HG03442 (cell line): ENCODE results near the gene CFAP298.

Source experiments
- ATAC-seq: cut with Tn5 transposase; IDR thresholded peaks from one replicate; pipeline ENCODE4 v1.9.1; 2021; ENCODE audit warnings: mild to moderate bottlenecking, moderate library complexity; ENCODE audit not compliant: unreplicated experiment

The CFAP298 gene

DNA sequence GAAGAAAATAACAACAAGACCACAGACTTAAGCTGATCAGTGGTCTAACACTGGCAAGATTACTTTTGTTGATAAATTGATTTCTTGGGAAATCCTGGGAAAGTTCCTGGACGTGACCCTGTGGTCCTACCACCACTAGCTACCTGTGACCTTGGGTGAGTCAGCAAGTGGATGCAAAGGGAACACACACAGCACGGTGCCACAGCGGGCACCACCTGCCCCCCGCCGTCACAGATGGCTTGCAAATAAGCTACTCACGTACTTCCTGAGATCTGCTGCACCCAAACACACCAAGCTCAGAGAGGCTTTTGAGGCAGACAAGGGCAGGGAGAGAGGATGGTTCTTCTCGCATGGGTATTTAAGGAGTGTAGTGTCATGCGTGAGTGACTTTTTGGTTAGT, 12.7 kb downstream of the CFAP298 start:
- no peak for ATAC-seq

DNA sequence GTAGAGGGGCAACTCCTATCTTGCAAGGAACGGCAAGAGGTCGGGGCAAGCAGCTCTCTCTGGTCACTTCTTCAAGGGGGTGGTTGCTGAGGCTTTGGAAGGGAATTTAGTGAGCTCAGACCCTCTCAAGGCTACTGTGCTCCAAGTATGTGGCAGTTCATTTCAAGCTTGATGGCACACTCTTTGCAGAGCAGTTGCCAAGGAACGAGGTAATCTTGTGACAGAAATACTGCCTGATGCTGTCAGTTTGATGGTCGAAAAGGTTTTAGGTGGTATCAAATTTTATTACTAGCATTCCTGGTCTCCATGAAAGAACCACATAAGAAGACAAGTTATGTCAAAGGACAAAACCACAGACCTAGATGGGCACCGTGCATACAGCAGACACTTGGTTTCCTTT, 13.1 kb downstream of the CFAP298 start:
- no peak for ATAC-seq

DNA sequence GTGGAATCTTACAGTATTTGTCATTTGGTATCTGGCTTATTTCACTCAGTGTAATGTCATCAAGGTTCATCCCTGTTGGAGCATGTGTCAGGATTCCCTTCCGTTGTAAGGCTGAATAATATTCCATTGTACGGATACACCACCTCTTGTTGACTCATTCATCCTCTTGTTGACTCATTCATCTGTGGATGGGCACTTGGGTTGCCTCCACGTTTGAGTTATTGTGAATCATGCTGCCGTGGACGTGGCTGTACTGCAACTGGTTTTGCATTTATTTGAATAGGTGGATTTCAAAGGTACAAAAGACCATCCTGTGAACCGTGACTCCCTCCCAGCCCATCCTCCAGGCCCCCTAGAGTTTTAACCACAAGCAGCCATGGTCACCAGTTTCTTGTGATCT, 15.0 kb downstream of the CFAP298 start:
- ATAC-seq: no peak

DNA sequence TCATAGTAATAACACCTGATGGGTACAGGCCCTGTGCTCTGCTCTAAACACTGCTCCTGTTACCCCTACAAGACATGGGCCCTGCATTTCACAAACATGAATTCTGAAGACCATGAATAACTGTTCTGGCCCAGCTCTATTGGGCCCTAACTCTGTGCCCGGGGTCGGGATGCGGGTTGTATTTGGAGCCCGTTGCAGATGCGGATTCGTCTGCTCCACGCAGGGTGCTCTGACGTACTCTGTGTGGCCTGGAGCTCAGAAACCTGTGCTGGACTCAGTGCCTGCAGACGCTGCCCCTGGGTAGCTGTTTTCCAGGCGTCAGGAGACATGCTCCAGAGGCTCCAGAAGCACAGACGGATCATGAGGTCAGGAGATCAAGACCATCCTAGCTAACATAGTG, 16.7 kb downstream of the CFAP298 start:
- no peak for ATAC-seq

DNA sequence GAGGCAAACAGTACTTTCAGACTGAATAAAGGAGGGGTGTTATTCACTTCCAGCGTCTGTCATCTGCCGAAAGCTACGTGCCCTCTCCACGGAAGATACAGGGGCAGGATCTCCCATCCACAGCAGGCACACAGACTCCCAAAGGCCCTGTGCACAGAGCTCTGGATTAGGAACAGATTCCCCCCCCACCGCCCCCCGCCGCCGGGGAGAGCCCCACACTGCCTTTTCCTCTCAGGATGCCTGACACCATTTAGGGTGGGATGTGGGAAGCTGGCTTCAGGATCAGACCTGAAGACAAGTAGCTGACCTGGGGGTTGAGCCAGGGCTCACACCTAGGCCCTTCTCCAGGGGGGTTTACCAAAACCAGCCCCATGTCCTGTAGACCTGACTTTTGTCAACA, 18.5 kb downstream of the CFAP298 start:
- no peak for ATAC-seq

DNA sequence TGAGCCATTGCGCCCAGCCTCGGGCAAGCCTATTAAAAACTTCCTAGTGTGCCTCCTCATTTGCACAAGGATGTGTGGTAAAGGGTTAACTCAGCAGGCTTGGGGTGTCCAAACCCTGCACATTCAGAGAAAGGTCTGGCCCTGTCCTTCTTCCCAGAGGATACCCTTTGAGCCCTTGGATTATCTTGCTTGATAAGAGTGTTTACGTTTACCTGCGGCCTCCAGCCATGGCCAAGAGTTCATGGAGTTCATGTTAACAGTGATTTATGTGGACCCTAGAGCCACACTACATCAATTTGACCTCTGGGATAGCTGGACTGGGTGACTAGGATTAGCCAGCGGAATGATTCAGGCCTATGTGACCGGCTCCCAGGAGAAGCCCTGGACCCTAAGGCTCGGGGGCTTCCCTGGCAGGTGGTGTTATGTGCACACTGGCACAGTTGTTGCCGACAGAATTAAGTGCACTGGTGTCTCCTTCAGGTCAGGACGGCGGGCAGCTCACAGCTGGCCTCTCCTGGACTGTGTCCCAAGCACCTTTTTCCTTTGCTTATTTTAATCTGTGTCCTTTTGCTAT, 19.2 kb downstream of the CFAP298 start:
- no peak for ATAC-seq

DNA sequence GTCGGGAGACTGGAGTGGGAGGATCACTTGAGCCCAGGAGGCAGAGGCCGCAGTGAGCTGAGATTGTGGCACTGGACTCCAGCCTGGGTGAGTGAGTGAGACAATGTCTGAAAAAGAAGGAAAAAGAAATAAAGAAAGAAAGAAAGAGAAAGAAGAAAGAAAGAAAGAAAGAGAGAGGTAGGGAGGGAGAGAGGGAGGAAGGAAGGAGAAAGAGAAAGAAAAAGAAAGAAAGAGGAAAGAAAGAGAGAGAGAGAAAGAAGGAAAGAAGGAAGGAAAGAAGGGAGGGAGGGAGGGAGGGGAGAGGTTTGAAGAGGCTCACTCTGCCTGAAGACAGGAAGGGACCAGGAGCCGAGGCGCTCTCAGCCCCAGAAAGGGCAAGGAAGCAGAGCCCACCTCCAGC, 22.0 kb downstream of the CFAP298 start:
- no peak for ATAC-seq

DNA sequence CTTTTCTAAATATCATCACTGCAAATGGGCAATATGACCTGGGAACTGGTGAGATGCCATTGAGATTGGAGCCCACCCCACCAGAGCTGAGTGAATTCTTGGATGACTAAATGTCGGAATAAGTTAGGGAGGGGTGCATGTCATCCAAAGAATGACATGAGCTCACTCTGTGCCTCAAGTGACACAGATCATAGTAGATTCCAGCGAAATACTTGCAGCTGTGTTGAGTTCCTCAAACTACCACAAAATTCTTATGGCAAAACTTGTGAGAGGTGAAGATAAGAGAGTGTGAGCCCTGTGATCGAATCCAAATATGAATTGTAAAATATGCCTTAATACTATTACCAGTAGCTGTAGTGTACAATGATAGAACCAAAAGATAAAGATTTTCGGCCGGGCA, 24.5 kb downstream of the CFAP298 start:
- no peak for ATAC-seq

DNA sequence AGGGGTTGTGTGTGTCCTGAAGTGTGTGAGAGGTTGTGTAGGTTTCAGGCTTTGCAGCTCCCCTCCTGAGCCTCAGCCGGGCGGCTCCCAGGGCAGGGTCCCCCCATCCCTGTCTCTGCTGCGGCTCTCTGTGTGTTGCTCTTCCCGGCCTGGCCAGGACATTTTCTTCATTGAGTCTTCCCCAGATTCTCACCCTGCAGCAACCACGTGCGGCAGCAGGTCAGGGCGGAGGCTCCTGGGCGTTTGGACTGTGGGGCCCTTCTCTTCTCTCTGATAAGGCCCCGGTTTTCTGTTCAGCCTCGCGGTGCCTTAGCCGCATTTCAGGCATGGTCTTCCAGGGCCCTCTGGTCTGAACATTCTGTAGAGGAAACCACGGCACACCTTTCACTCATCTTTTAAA, 25.1 kb downstream of the CFAP298 start:
- ATAC-seq: no peak

DNA sequence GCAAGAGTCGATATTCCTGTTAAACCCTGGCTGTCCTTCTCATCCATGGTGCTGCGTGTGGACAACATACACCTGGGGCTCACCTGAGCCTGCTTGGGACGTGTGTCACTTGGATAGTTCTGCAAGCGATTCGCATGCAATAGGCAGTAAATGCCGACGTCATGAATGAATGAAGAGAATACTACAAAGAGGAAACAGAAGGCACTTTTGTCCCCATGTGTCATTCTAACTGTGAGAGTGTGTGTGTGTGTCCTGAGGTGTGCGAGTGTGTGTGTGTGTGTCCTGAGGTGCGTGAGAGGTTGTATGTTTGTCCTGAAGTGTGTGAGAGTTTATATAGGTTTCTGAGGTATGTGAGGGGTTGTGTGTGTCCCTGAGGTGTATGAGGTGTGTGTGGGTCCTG, 26.2 kb downstream of the CFAP298 start:
- ATAC-seq: no peak

DNA sequence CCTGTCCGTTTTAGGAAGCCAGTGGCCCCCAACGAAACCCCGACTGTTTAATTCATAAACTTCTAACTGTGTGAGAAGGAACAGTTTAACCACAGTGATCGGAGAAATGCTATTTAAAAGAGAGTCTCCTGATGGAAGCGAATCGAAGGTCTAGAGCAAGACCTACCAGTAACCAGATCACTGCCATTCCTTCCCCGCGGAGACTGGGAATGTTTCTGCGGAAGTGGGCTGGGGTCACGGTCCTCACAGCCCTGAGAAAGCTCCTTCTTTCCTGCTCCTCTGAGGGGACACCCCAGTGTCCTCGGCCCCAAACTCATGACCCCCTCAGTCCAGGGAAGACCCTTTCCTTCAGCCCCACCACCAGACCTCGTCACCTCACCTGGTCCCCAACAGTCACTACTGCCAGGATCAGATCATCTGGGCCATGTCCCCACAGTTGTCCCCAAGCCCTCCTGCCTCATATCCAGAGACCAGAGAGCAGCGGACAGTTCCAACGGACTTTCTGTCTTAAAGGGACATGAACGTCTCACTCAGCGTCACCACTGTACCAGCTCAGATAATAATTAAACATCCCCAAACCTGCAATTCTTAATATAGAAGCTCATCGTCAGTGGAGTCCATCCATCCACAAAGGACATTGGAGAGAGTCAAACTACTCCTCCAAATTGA, 27.0 kb downstream of the CFAP298 start, which contains the start of gene TCP10L:
Gene TCP10L, minus strand, starts transcription at position 482 of the 669 bp plus-strand sequence. CDS start 1,219 bp downstream, outside the sequence.
- no peak for ATAC-seq

DNA sequence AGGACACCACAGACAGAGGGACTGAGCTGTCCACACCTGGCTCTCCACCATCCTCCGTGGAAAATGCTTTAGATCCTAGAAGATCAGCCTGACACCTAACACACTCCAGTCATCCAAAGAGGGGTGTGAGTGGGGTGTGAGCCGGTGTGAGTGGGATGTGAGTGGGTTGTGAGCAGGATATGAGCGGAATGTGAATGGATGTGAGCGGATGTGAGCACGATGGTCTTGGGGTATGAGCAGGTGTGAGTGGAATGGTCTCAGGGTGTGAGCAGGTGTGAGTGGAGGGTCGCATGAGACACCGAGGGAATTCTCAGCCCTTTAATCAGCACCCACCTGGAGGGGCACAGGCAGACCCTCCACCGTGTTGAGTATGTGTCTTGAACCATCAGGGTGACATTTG, 27.7 kb downstream of the CFAP298 start:
- ATAC-seq: no peak

DNA sequence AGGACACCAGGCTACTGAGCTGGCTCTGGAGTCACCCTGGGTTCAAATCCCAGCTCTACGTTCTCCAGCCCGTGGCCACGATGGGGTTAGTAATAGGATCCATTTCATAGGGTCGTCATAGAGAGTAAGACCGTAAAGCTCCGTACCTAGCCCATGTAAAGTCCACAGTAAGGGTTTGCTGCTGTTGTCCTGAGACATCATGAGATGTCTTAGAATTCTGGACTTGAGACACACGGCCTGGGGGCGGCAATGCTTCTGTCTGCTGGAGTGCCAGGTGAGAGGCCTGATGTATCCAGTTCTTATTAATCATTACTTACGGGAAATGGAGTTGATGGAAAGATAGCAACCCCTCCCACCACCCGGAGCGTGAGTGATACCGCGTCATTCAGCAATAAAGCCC, 30.4 kb downstream of the CFAP298 start:
- no peak for ATAC-seq

DNA sequence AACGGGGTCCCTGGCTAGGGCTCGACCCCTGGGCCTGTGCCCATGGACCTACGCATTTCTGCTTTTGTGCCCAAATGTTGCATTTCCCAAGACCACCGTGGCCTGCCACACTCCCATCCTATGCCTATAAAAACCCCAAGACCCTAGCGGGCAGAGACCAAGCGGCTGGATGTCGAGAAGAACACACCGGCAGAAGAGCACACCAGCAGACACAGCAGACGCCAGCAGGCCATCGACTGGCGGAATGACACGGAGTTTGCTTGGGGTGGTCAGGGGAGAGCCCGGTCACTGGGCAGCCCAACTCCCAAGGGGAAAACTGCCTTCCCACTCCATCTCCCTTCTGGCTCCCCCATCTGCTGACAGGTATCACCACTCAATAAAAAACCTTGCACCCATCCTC, 31.2 kb downstream of the CFAP298 start:
- no peak for ATAC-seq

DNA sequence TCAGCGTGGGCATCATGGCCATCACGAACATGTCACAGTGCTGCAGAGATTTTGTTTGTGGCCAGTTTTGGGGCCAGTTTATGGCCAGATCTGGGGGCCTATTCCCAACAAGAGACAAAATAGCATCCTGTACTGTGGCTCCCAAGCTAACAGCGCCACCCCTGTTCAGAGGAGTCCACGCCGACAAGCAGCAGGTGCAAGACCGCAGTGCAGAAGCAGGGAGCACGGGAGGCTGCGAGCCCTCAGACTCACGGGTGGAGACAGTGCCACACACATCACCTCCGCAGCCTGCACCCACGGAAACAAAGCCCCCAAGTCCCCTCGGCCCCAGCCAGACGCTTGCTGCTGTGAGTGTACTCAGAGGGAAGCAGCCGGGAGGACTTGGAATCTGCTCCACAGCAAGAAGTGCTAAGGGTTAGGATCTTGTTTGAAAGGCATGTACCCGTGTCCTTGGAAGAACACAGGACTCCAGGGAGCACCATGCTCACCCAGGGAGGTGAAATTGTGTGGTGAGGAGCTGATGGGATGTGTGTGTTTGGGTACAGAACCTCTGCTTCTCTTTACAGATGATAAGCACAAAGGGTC, 34.0 kb downstream of the CFAP298 start:
- ATAC-seq: no peak

DNA sequence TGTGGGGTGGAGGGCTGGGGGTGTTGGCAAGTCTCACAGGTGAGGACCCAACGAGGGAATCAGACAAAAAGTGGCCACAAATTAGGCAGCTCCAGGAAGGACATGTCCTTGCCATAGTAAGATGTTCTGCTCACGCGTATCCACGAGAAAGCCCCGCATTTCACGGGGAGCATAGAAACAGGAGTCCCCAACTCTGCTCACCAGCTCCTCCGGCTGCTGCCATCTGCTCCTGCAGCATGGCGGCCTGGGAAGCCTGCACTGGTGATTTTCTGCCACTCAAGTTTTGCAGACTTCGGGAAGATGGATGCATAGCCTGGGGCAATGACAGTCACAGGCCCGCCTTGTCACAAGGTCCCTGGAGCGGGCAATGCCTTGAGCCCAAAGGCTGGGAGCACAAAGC, 36.2 kb downstream of the CFAP298 start:
- ATAC-seq: no peak

DNA sequence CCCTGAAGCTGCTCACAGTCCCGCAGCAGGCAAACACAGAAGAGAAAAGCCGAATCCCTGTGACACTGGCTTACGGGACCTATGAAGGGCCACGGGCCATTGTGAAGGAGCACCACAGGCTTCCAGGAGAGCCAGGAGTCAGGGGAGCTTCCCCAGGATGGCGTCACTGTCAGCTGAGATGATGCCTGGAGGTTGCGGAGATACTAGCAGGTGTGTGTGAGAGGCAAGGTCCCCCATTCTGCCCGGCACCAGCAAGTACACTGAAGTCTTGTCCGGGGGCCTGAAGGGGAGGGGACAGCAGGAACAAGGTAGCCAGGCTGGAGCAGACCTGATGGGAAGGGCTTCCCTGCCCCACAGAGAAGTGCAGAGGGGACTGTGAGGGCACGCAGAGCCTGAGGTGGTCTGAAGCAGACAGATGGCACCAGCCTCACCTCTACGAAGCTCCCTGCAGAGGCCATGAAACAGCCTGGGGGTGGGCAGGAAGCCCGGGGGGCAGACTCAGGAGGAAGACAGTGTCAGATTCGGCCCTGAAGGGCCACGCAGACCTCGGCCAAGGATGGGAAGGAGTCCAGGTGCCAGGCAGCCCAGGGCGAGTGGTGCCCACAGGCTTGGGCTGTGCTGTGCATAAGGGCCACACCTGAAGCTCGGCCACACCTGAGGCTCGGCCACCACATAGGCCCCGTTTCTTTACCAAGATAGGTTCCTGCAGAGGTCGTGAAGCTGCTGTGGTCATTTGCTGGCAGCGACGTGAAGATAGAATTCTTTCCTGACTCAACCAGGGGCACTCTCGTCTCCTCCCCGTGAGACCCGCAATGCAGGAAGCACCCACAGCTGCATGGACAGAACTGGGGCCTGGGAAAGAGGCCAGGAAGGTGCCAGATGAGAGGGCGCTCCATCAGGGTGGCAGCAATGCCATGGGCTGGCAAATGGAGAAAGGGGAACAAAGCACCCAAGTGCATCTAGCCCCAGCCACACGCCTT, 36.9 kb downstream of the CFAP298 start:
- ATAC-seq: no peak

DNA sequence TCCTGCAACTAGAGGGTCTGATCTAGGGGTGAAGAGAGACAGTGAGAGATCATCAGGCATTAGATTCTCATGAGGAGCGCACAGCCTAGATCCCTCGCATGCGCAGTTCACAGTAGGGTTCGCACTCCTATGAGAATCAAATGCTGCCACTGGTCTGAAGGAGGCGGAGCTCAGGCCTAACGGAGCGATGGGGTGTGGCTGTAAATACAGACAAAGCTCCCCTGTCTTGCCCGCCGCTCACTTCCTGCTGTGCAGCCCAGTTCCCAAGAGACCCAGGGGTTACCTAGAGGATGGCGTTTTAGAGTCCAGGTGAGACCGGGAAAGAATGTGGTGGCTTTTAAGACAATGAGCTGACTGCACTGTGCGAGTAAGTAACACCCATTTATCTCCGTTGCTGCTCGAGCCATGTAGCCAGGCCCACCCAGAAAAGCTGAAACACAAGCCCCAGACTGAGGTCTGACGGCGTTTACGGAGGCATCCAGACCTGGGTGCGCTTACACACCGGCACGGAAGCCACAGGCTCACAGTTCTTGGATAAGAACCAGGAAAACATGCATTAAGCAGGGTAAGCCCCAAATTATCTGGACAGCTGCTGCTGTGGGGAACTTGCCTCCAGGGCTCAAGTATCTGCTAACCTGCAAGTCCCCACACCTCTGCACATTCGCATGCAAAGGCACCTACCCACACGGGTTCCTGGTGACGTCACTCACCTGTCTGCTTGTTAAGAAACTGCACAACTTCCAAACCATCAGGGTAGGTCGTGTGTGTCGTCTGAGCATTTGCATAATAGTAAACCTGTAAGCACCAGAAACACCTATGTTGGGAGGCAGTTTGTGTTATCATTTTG, 39.4 kb downstream of the CFAP298 start:
- no peak for ATAC-seq

DNA sequence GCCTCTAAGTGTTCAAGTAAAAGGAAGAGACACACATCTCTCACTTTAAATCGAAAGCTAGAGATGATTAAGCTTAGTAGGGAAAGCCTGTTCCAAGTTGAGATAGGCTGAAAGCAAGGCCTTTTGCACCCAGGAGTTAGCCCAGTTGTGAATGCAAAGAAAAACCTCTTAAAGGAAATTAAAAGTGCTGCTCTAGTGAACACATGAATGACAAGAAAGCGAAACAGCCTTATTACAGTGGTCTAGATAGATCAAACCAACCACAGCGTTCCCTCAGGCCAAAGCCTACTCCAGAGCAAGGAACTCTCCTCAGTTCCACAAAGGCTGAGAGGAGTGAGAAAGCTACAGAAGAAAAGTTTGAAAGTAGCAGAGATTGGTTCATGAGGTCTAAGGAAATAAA, 41.7 kb downstream of the CFAP298 start:
- ATAC-seq: no peak
